ENCODE results near the gene BRMS1L. TPM values are rescaled to one million over a fixed set of nuclear protein-coding genes. Genes with fewer than 3 reads are reported as not detected.

The BRMS1L gene
- total and polyA plus RNA-seq, 2 donors (not counting 3 experiments of a cell fraction or from before 2014, with no cell fraction given): 4.0 to 7.7 TPM

DNA sequence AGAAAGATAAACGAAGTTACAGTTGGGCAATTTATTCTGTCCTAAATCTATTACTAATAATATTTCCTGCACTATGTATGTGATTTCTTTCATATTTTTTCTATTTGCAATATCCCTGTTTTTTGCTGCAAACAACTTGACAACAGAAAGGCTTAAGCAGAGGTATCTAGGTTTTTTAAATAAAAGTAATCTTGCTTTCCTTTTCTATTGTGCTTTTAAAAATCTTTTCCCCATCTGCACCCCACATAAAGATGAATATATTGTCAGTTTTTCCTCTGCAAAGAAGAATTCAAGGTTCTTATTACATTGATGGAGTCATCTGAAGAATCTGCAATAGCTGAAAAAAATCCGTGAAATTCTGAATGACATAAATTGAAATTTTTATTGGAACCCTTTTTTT is 16.5 kb upstream of the BRMS1L start:
- no peak for DNase-seq (ENCODE audit: low read depth, low spot score)
- POLR2A ChIA-PET: interaction anchor here (0.7 to 1.0 kb wide), 2 partner anchors 16 to 17 kb away, joined by 3 to 4 read pairs; partner anchors contain the start of gene BRMS1L

More for the DNA sequence above, 16.5 kb upstream of the BRMS1L start:
- dilution Hi-C loops (cut with MboI; ENCODE audit: extremely low pct_ligation_motif_present, low sequenced_read_pairs): no loop called here
- H3K9ac ChIP-seq (replicated peaks; ENCODE audit: extremely low read depth, insufficient read depth, low read length): no peak overlapping the region
- no peaks in the 10 kb centered on the region for H3K9me3 ChIP-seq (replicated peaks; ENCODE audit: control insufficient read depth, insufficient read depth, low read length)
- CTCF ChIA-PET: interaction anchor here (1.1 to 1.7 kb wide), 3 partner anchors 9 to 370 kb away, joined by 4 to 17 read pairs (median 7); partner anchors contain the start of gene BRMS1L
- no peaks in the 10 kb centered on the region for H3K9me1 ChIP-seq (replicated peaks; ENCODE audit: control insufficient read depth, extremely low read depth, insufficient read depth, low read length)
- no peak overlapping the region for H3K4me2 ChIP-seq (ENCODE audit: insufficient read depth, low read length)
- BruUV-seq (replicated peaks): no TSS peak
- intact Hi-C loops (cut with micrococcal nuclease): loop anchor here (1.0 to 10.0 kb wide), 3 partner anchors 17 to 515 kb away; partner anchors contain the start of genes BRMS1L, INSM2 and PSMA6
- no peaks in the 10 kb centered on the region for H3K27me3 ChIP-seq (ENCODE audit: control insufficient read depth in 2 of 2, insufficient read depth in 2 of 2, low read length in 2 of 2)
- H3K36me3 ChIP-seq (ENCODE audit: control insufficient read depth in 2 of 2, extremely low read depth in 1 of 2, insufficient read depth in 2 of 2, low read length in 2 of 2): no peaks in the 10 kb centered on the region
- peaks cover 8% of the 10 kb centered on the region for H3K4me1 ChIP-seq (ENCODE audit: control insufficient read depth, extremely low read depth, insufficient read depth, low read length)
- no peak for TF ChIP-seq POLR2AphosphoS5 (IDR thresholded peaks at IDR 0.05; ENCODE audit: insufficient read depth, low read depth, low read length)
- TF ChIP-seq POLR2A (IDR thresholded peaks at IDR 0.05; ENCODE audit: low read depth, low read length): no peak
- TF ChIP-seq, protein P1, sequence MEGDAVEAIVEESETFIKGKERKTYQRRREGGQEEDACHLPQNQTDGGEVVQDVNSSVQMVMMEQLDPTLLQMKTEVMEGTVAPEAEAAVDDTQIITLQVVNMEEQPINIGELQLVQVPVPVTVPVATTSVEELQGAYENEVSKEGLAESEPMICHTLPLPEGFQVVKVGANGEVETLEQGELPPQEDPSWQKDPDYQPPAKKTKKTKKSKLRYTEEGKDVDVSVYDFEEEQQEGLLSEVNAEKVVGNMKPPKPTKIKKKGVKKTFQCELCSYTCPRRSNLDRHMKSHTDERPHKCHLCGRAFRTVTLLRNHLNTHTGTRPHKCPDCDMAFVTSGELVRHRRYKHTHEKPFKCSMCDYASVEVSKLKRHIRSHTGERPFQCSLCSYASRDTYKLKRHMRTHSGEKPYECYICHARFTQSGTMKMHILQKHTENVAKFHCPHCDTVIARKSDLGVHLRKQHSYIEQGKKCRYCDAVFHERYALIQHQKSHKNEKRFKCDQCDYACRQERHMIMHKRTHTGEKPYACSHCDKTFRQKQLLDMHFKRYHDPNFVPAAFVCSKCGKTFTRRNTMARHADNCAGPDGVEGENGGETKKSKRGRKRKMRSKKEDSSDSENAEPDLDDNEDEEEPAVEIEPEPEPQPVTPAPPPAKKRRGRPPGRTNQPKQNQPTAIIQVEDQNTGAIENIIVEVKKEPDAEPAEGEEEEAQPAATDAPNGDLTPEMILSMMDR (IDR thresholded peaks at IDR 0.05; ENCODE audit: extremely low read depth in 1 of 2, insufficient read depth in 1 of 2, low read depth in 1 of 2, low read length in 2 of 2): no peak
- TF ChIP-seq GATA2 (IDR thresholded peaks at IDR 0.05; ENCODE audit: insufficient read depth, insufficient read length, low read depth, low read length): no peak
- TF ChIP-seq, protein P2, sequence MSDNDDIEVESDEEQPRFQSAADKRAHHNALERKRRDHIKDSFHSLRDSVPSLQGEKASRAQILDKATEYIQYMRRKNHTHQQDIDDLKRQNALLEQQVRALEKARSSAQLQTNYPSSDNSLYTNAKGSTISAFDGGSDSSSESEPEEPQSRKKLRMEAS (IDR thresholded peaks at IDR 0.05; ENCODE audit: insufficient read depth, insufficient read length): no peak
- TF ChIP-seq FOS (IDR thresholded peaks at IDR 0.05; ENCODE audit: borderline replicate concordance, insufficient read depth, low read length): no peak
- TF ChIP-seq JUN (IDR thresholded peaks at IDR 0.05; ENCODE audit: borderline replicate concordance, insufficient read depth, insufficient read length, low read depth): no peak
- no peak for TF ChIP-seq MYC (IDR thresholded peaks at IDR 0.05; ENCODE audit: low read depth, low read length)
- TF ChIP-seq EZH2 (IDR thresholded peaks at IDR 0.05; ENCODE audit: borderline replicate concordance, low read depth, low read length, severe bottlenecking): no peak
- H3K4me3 ChIP-seq (replicated peaks in 1 of 3; ENCODE audit: insufficient read depth in 1 of 3, low read depth in 1 of 3, low read length in 3 of 3): no peak overlapping the region
- no peaks in the 10 kb centered on the region for H4K20me1 ChIP-seq (replicated peaks; ENCODE audit: control insufficient read depth, extremely low read depth, insufficient read depth, low read length)
- H3K79me2 ChIP-seq (ENCODE audit: control insufficient read depth, insufficient read depth, low read length): peaks cover 21% of the 10 kb centered on the region
- H3K27ac ChIP-seq (ENCODE audit: insufficient read depth, low read depth, low read length): no peak overlapping the region
- FAIRE-seq: no peak
- no peak overlapping the region for H2AFZ ChIP-seq (ENCODE audit: low read depth, low read length)

Data from endothelial cell of umbilical vein (primary cell).